IgD-negative memory B cell (primary cell): ENCODE results near the gene MED9. TPM values are rescaled to one million over a fixed set of nuclear protein-coding genes. Genes with fewer than 3 reads are reported as not detected.

Experiments
- H3K27ac Mint-ChIP-seq, 3 donors: one replicate each; pipeline ENCODE4 v1.8.0; 2020 to 2022; ENCODE audit warnings: mild to moderate bottlenecking in 3 of 3, mixed read lengths in 3 of 3, moderate library complexity in 1 of 3
- H3K27me3 Mint-ChIP-seq: one replicate; pipeline ENCODE4 v1.8.0; 2021; ENCODE audit warnings: mixed read lengths
- H3K36me3 Mint-ChIP-seq: one replicate; pipeline ENCODE4 v1.8.0; 2020; ENCODE audit warnings: mild to moderate bottlenecking, mixed read lengths
- H3K4me1 Mint-ChIP-seq, 3 donors: one replicate each; pipeline ENCODE4 v1.8.0; 2020 to 2022; ENCODE audit warnings: mixed read lengths in 3 of 3, mild to moderate bottlenecking in 1 of 3
- H3K4me3 Mint-ChIP-seq, 4 donors: one replicate each; pipeline ENCODE4 v1.8.0; 2020 to 2022; ENCODE audit warnings: mild to moderate bottlenecking in 4 of 4, mixed read lengths in 4 of 4, moderate library complexity in 3 of 4
- H3K9me3 Mint-ChIP-seq, 3 donors: one replicate each; pipeline ENCODE4 v1.8.0; 2020 to 2021; ENCODE audit warnings: mixed read lengths in 3 of 3, mild to moderate bottlenecking in 1 of 3
- polyA plus RNA-seq: library from polyadenylated mRNA; unstranded; fragments of 300-500 nt; fragmentation: Illumina TruSeq; gene quantifications from one replicate; pipeline ENCODE4 v1.2.3, GENCODE V29; 2021

Gene MED9
- polyA plus RNA-seq, 1 donor from 2014 or later = 18.1 TPM

GRCh38 chr17:17533901-17534441 is 57.2 kb downstream of the MED9 start:
- no peaks in the 10 kb centered on the region for H3K36me3 Mint-ChIP-seq
- peaks cover 0 to 2% (median 0%) of the 10 kb centered on the region in 3 donors for H3K4me1 Mint-ChIP-seq
- H3K27ac Mint-ChIP-seq = no peak overlapping the region
- H3K4me3 Mint-ChIP-seq = no peak overlapping the region
- H3K9me3 Mint-ChIP-seq = no peaks in the 10 kb centered on the region
- H3K27me3 Mint-ChIP-seq = peaks cover 1% of the 10 kb centered on the region

DNA sequence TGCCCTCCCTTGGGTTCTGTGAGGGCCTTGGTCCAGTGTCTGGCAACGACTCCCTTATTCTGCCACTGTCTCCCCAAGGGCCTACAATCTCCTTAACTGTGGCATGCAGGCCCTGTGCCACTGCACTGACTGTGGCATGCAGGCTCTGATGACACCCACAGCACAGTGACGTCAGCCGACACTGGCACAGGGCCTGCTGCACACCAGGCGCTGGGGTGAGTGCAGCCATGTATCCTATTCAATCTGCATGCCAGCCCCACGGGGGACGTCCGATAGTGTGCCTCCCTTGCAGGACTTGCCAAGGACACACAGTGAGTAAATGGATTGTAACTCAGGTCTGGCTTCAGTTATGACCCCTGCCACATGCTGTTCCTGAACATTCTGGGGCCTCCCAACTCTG is 59.2 kb downstream of the MED9 start:
- H3K27me3 Mint-ChIP-seq = peaks cover 1% of the 10 kb centered on the region
- H3K4me1 Mint-ChIP-seq = peaks cover 0 to 2% (median 0%) of the 10 kb centered on the region in 3 donors
- no peaks in the 10 kb centered on the region for H3K36me3 Mint-ChIP-seq
- H3K9me3 Mint-ChIP-seq = no peaks in the 10 kb centered on the region
- no peak overlapping the region for H3K27ac Mint-ChIP-seq
- H3K4me3 Mint-ChIP-seq = no peak overlapping the region

- peaks cover 1% of the 10 kb centered on the region for H3K27me3 Mint-ChIP-seq
- no peak overlapping the region for H3K27ac Mint-ChIP-seq
- no peak overlapping the region for H3K4me3 Mint-ChIP-seq
- no peaks in the 10 kb centered on the region for H3K9me3 Mint-ChIP-seq
- H3K4me1 Mint-ChIP-seq = peaks cover 0 to 2% (median 0%) of the 10 kb centered on the region in 3 donors
- H3K36me3 Mint-ChIP-seq = no peaks in the 10 kb centered on the region
Observed at GRCh38 chr17:17536702-17537101, 59.9 kb downstream of the MED9 start.

DNA sequence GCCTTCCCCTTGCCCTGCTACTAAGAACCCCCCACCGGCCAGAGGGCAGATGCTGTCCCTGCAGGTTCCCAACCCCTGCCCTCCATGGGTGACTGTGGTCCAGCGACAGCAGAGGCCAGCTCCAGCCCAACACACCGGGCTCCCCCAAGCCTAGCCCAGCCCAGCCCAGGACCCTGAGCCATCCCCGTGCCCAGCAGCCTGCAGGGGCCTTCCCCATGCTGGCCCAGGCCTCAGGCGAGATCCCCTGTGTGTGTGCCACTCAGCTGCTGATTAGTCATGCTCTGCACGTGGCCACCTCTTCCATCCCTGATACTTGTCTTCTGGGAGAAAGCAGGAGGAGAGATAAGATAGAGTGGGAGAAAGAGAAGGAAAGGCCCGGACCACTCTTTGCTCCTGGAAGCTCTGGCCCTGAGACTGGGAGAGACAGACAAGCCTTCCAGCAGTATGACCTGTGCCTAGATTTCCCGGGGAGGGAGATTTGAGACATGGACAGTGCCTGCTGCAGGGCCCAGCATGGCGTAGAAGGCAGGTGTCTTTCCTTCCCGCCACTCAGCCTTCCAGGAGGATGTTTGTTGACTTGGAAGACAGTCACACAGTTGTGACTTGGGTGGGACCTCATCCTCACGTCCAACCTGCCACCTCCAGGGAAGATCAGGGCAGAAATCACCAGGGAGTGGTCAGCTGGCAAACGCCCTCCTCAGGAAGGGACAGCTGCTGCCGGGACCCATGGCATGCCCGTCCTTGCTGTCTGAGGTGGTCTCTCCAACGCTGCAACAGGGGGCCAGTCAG is 60.7 kb downstream of the MED9 start:
- Mint-ChIP-seq H3K27ac (no peak overlapping the region), H3K4me3 (no peak overlapping the region), H3K36me3 (peaks cover 2% of the 10 kb centered on the region)

DNA sequence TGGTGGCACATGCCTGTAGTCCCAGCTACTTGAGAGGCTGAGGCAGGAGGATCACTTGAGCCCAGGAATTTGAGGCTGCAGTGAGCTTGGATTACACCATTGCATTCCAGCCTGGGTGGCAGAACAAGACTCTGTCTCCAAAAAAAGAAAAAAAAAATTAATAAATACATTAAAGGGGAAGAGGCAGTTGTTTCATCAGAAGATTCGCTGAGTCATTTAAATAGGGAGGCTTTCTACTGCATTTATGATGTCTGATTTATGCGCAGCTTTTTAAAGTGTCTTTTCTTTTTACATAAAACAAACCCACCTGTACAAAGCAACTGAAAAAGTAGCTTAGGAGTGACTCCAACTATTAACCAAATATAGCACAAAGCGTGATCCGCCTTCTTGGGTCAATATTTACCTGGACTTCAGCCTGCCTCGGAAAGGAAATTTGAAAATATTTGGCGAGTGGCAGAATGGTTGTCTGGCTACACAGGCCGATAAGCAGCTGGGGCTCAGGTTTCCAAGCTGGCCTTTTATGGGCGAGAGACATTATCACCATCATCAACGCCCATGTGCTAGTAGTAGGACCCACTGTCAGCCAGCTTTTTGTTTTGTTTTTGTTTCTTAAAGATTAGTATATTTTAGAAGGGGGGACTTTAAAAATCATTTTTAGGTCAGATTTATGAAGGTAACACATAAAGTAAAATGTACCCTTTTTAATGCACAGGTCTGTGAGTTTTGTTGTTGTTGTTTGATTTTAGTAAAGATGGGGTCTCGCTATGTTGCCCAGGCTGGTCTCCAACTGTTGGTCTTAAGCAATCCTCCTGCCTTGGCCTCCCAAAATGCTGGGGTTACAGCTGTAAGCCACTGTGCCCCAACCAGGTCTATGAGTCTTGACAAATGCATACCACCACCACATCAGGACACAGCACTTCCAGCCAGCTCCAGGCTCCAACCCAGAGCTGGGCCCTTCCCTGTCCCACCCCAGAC is 61.9 kb downstream of the MED9 start:
- no peaks in the 10 kb centered on the region for H3K4me1 Mint-ChIP-seq
- peaks cover 2% of the 10 kb centered on the region for H3K36me3 Mint-ChIP-seq
- H3K9me3 Mint-ChIP-seq = no peaks in the 10 kb centered on the region
- H3K27me3 Mint-ChIP-seq = peaks cover 1% of the 10 kb centered on the region
- H3K27ac Mint-ChIP-seq = no peak overlapping the region
- H3K4me3 Mint-ChIP-seq = no peak overlapping the region

More for the DNA sequence above, 60.7 kb downstream of the MED9 start:
- H3K27me3 Mint-ChIP-seq = peaks cover 1% of the 10 kb centered on the region
- peaks cover 0 to 2% (median 0%) of the 10 kb centered on the region in 3 donors for H3K4me1 Mint-ChIP-seq
- H3K9me3 Mint-ChIP-seq = no peaks in the 10 kb centered on the region

GRCh38 chr17:17539591-17539990 is 62.8 kb downstream of the MED9 start:
- H3K27me3 Mint-ChIP-seq = peaks cover 1% of the 10 kb centered on the region
- H3K4me1 Mint-ChIP-seq = no peaks in the 10 kb centered on the region
- no peaks in the 10 kb centered on the region for H3K9me3 Mint-ChIP-seq
- H3K36me3 Mint-ChIP-seq = peaks cover 2% of the 10 kb centered on the region
- no peak overlapping the region for H3K4me3 Mint-ChIP-seq
- H3K27ac Mint-ChIP-seq = no peak overlapping the region

GRCh38 chr17:17540278-17540906 is 63.6 kb downstream of the MED9 start:
- no peaks in the 10 kb centered on the region for H3K4me1 Mint-ChIP-seq
- H3K36me3 Mint-ChIP-seq = peaks cover 2% of the 10 kb centered on the region
- peaks cover 1% of the 10 kb centered on the region for H3K27me3 Mint-ChIP-seq
- no peak overlapping the region for H3K27ac Mint-ChIP-seq
- no peaks in the 10 kb centered on the region for H3K9me3 Mint-ChIP-seq
- no peak overlapping the region for H3K4me3 Mint-ChIP-seq

- Mint-ChIP-seq H3K4me1 (no peaks in the 10 kb centered on the region), H3K27me3 (peaks cover 1% of the 10 kb centered on the region), H3K9me3 (no peaks in the 10 kb centered on the region), H3K36me3 (peaks cover 2% of the 10 kb centered on the region), H3K27ac (no peak overlapping the region), H3K4me3 (no peak overlapping the region)
Observed at GRCh38 chr17:17540935-17541639, 64.3 kb downstream of the MED9 start.

DNA sequence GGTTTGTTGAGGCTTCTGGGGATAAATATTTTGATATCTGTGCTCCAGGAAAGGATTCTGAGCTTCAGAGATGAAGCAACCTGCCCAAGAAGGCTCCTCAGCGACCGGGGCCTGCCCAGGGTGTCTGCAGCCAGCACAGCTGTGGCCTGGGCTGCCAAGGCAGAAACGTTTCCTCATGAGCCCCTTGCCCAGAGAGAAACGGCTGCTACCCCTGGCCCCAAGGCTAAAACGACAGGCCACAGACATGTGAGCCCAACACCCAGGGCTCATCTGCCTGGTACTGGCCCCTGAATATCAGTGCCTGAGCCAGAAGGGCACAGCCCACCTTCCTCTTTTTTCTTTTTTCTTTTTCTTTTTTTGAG is 64.8 kb downstream of the MED9 start:
- no peaks in the 10 kb centered on the region for H3K4me1 Mint-ChIP-seq
- no peak overlapping the region for H3K27ac Mint-ChIP-seq
- H3K36me3 Mint-ChIP-seq = peaks cover 2% of the 10 kb centered on the region
- H3K4me3 Mint-ChIP-seq = no peak overlapping the region
- H3K9me3 Mint-ChIP-seq = no peaks in the 10 kb centered on the region
- no peaks in the 10 kb centered on the region for H3K27me3 Mint-ChIP-seq

Other genes starting within 250 kb of the MED9 start
- gene FLCN, start 239.8 kb upstream of the MED9 start, polyA plus RNA-seq = 2.4 TPM
- 87.0 TPM for gene COPS3, start 195.8 kb upstream of the MED9 start, polyA plus RNA-seq
- gene NT5M, start 173.6 kb upstream of the MED9 start, polyA plus RNA-seq = 2.4 TPM
- 0.73 TPM for gene RASD1, start 19.4 kb downstream of the MED9 start, polyA plus RNA-seq
- 35.6 TPM for gene PEMT, start 114.7 kb downstream of the MED9 start, polyA plus RNA-seq
- gene RAI1, start 204.5 kb downstream of the MED9 start, polyA plus RNA-seq = 3.0 TPM